ENCODE data around the gene SCN10A.

The SCN10A gene

DNA sequence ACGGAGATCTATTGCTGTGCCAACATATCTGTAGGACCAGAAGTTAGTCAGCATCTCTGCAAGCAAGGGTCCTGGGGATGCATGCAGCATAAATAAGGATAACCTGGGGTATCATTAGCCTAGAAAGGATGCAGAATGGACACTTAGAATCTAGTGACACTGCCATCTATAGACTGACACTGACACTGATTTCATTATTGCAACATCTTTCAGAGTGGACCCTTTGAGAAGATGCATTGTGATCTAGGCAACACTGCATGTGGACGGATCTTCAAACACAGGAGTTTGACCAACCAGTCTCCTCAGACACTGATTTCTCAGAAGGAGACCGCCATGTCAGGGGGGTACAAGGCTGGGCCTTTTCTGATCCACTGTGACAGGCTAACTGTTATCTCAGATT is 52.4 kb downstream of the SCN10A start:
- DNase-seq = no peak

DNA sequence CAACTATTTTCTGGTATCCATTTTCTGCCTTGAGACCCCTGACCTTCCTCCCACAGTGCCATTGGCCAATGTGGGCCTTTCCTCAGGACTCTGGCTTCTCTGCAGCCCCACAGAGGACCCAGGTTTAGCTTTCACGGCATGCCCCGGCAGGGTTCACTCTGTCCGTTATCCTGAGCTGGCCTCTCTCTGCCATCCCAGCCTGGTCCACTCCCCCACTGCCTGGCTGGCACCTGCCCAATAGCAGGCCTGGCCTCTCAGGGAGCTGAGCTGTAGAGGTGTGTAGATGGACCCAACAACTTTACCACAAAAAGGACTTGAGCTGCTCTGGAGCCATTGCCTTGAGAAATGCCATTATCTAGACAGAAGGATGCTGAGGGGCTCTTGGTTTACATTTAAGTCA is 57.5 kb downstream of the SCN10A start:
- DNase-seq = no peak

DNA sequence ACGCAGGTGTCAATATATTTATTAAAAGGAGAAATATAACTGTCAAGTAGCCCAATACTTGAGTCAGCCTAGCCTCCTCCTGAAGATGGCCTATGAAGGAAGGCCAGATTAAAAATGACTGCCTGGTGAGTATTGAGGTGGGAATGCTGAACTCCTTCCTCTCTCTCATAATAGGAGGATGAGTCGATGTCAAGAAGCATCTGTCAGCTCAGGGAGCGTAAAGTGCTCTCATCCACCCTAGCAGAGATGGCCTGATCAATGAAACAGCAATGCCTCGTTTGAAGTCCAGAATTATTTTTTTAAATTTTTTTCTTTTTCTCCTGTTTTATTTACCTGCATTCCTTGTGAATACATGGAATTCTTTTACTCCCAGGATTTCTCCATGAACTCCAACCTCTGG is 58.3 kb downstream of the SCN10A start:
- DNase-seq = no peak

DNA sequence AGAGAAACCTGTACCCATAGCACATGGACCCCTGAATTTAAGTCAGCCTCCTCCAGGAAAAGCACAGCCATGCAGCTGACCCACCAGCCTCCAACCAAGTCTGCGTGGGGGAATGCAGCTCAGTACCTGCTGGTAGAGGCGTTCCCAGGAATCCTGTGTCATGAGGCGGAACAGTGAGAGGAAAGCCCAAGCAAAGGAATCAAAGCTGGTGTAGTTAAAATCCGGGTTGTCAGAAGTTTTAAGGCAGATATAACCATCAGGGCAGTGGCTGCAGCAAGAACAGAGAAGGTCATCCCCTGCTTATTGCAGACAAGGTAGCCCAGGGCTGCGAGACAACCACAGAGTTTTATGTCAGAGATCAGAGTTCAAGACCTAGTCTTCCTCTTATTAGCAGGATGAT is 59.1 kb downstream of the SCN10A start:
- no peak for DNase-seq

DNA sequence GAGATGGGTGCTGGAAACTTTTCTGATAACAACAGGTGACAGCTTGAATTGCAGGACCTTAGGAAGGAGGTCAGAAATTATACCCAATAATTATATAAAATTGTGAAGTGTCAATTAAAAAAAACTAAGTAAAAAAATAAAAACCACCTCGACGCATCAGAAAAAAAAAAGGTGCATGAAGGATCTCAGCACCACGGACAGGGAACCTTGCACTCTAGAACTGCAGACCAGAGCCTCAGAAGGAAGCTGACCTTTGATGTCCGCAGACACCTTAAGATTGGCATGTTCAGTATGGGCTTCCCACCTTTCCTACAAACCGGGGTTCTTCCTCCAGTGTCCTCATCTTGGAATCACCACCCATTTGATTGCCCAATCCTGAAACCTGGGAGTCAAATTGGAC is 60.9 kb downstream of the SCN10A start:
- peak in 1 of 2 experiments; percentile 3 for DNase-seq

DNA sequence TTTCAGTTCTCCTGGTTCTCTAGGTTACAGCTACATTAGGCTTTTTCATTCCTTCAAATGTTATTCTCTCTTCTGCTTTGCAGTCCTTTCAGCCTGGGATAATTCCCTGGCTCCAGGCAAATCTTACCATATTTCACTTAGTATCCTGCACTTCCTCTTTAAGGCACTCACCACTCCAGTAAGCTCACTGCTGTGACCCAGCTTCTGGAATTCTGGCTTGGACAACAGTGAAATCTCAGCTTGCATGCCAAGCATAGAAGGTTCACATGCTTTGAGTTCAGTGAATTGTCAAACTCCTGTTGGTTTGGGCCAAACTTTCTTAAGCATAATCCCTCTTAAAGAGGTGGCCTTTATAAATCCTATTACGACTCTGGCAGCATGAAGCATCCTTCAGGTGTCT is 69.4 kb downstream of the SCN10A start:
- no peak for DNase-seq

DNA sequence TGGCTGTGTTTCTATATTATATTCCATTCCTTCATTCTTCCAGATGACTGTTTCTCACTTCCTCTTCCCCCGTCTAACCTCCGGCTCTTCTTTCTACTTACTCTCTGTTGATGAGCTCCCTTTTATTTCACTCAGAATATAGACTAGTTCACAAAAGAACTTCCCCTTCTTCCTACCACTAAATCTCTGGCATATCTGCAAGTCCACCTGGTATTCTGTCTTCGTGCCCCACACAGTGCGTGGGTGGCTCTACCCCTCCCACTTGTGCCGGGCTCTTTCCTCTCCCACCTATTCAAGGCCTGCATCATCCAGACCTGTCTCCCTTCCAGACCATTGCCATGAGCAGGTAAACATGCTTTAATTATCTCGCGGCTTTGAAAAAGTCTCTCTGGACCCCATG is 73.0 kb downstream of the SCN10A start:
- no peak for DNase-seq

DNA sequence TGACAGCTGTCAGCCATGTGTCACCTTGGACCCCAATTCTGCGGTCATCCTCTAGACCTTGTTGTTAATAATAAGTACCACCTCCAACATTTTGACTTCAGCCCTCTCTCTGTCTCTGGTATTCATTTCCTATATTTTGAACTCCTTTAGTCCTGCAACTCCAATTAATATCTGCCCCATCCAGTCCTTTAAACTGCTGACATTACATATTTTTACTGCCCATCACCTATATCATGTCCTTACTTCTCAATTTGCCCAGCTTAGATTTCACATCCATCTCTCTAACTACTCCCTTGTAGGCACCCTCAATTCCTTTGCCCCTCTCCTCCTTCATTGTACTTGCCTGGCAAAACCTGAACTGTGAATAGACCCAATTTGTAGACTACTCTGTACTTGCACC is 73.5 kb downstream of the SCN10A start:
- DNase-seq = no peak

DNA sequence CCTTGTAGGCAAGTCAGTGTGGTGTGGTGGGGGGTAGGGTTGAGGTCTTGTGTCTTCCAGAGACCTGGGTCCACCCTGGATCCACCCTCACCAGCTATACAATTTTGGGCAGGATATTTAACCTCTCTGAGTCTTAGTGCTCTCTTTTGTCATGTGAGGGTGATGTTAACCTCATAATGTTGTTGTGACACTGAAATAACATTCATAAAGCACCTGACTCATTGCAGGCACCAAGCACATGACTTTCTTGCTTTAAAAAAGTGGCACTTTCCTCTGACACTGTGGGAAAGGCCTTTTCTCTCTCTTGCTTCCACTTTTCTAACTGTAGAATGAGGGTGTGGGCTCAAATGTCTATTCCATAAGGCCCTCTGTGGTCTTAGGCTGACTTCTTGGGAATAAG is 75.5 kb downstream of the SCN10A start:
- no peak for DNase-seq

DNA sequence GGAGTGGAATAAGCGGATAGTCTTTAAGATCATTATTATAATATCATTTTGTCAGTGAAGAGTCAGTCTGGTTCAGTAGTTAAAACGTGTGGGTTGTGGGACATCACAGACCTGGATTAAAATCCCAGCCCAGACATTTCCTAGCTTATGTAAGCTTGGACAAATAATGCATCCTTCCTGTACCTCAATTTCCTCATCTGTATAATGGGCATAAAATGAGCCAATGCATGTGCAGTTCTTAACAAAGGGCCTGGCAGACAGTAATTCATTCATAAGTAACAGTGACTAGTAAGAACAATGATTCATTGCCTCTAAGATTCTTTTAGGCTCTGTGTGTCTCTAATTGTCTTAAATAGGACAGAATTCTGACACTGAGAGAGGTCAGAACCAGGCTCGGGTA is 76.1 kb downstream of the SCN10A start:
- DNase-seq = no peak

DNA sequence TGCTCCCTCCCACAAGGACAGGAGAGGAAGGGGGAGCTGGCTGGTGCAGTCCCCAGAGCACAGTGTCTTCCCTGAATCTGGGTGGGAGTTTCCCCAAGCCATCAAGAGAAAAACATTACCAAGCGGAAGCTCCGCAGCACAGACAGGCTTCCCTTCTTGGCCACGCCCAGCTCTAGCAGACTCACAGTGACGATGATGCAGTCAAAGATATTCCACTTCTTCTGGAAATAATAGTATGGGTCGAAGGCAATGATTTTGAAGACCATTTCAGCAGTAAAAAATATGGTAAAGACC is 76.7 kb downstream of the SCN10A start:
- no peak for DNase-seq

DNA sequence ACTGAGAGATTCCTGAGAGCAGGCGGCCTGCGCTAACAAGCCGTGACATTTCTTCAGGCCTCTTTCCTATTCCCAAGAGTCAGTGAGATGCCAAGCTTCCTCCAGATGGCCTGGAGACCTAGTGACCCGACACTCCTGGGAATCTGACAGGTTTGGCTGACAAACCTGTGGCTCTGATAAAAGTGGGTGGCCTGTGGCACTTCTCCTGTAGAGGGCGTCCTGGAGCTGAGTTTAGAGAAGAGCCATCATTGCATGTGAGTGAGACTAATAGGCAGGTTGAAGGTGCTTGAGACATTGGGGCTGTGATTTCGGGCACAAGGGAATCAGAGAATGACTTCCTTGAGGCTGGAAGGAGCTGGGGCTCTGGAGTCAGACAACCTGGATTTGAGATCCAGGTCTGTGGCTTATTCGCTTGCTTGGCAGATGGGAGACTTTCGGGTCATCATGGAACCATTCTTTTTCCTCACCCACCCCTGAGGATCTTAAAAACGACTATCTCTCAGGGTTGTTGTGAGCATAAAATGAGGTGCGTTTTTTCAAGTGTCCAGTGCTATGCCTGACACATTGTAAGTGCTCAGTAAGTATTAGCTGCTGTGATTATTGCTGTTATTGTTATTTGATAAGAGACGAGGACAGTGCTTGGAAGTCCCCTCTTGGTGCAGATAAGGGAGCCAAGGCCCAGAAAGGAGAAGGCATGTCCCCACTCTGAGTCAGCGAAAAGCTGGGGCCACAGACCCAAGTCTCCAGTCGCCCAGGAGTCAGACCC is 77.2 kb downstream of the SCN10A start:
- peak; percentile 24 to 51 for DNase-seq

DNA sequence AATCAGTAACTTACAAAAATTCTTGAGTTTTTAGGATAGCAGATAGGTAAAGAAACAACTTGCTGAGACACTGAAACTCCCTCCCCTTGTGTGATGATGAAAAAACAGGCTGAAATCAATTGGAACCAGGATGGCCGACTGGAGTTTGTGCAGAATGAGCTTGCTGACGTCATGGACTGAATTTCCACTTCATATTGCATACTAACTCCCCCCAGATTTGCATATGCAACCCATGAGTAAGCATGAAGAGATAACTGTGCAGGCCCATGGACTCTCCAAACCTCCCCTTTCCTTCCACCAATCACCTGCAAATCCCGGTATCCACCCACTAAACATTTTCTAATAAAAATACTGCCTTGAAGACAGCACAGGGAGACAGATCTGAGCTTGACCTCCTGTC is 84.5 kb downstream of the SCN10A start:
- no peak for DNase-seq

DNA sequence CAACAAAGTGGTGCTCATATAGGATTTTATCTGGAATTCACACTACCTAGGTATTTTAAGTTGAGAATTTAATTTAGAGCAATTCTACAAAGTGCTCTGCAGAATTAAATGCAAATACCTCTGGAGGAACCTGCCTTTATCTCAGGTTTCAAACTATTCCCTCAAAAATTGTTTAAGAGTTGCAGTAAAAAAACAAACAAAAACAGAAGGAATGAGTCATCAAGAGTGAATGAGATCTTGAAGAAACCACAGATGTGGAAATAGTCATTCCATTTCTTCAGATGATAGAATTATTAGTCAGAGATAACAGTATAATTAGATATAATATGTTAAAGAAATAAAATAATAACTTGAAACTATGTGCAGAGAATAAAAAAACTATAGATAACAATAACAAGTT is 85.7 kb downstream of the SCN10A start:
- no peak for DNase-seq

DNA sequence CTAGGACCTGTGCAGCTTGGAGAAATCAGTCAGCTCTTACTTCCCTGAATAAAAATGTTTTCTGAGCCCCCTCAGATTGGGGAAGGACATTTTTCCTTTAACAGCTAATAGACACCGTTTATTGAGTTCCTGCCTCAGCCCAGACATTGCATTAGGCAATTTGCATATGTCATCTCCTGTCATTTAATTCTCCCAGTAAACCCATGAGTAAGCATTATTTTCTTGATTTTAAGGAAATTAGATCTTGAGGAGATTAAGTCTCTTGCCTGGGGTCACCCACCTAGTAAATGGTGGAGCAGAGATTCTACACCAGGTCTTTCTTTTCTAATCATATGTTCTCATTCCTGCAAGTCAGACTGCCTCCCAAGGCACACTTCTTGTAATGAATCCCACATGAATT is 88.0 kb downstream of the SCN10A start:
- no peak for DNase-seq

DNA sequence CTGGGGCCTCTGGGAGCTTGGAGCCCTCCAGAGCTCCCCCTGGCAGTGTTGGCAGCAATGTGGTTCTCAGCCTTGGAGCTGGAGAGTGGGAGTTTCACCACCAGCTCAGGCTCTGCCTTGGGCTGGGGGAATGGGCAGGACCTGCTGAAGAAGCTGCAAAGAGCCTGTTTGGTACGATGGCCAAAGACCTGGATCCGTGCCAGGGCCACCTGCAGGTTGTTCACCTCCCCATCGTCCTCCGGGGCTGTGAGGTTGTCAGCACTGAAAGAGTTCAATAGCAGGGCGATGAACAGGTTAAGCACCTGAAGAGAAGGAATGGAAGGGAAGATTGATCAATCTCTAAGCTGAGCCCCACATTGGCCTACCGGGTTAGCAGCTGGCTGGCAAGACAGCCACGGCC is 89.3 kb downstream of the SCN10A start:
- DNase-seq = no peak

DNA sequence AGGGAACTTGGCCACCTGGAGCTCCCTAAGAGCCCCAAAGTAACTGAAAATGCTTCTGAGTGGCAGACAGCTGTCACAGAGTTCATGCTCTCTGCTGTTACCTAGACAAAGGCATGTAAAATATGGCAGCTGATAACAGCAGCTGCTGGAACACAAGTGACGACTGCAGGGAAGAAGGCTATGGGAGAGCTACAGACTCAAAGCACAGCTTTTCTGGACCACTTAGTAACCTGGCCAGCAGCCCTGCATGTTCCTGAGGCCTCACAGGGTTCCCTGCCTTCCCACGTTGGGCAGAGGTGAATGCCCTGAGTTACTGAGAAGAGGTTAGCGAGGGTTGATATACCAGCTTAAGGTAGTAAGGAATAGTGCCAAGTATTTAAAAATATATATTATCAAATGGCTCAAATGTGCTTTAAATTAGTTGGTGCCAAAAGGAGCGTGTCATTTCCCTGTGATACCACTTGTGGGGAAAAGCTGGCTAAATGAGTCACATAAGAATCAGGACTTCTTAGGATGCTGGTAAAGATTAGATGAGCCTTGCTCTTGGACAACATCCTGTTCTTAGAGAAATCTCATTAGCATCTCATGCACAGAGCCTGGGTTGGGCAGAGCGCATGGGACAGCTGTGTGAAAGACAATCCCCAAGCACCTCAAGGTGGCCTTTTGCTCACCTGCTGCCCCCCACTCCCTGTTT is 90.1 kb downstream of the SCN10A start:
- no peak for DNase-seq

DNA sequence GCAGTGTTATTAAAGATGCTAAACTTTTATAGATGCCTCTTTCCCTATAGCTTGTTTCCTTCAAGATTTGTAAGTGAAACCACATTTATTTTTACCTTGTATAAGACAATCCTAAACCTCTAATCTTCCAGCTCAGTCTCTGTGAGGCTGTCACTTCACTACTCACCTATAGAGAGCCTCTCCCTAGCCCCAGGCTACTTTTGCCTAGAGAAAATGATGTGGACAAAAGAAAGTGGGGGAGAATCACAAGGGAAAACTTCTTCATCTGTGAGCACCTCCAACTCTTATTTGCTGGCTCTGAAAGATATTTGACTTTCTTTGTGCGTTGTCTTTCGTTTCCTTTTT is 91.7 kb downstream of the SCN10A start:
- DNase-seq = no peak

DNA sequence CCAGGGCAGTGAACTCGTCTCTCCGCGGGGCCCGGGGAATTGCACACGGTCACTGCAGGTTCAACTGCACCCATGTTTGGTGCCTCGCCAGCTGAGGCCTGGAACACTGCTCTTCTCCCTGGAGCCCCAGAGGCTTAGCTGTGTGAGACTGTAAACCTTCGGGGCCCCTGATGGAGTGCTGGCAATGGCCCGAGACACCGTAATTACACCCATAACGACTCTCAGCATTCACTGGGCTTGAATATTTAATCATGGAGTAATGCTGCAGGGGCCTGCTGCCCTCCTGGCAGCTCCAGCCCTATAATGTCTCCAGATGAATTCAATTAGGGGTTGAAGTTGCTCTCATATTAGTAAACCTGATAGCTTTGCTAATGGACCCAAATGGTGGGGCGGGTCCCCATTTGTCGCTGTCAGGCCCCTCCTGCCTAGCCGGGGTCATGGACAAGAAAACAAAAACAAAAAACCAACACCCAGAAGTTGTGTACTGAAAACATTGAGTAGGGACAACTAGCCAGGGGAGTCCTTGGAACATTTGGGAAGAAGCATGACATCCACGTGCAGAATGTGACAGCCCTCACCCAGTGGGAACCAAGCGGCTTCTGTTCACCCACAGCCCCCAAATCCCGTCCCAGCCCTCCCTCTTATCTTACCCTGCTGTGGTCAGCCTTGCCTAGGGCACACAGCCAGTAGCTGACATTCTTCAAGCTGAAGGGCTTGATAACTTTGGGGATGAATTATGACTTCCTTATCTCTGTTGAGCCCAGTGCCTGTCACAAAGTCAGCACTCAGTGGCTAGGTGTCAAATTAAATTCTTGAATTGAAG is 92.2 kb downstream of the SCN10A start:
- DNase-seq = no peak

DNA sequence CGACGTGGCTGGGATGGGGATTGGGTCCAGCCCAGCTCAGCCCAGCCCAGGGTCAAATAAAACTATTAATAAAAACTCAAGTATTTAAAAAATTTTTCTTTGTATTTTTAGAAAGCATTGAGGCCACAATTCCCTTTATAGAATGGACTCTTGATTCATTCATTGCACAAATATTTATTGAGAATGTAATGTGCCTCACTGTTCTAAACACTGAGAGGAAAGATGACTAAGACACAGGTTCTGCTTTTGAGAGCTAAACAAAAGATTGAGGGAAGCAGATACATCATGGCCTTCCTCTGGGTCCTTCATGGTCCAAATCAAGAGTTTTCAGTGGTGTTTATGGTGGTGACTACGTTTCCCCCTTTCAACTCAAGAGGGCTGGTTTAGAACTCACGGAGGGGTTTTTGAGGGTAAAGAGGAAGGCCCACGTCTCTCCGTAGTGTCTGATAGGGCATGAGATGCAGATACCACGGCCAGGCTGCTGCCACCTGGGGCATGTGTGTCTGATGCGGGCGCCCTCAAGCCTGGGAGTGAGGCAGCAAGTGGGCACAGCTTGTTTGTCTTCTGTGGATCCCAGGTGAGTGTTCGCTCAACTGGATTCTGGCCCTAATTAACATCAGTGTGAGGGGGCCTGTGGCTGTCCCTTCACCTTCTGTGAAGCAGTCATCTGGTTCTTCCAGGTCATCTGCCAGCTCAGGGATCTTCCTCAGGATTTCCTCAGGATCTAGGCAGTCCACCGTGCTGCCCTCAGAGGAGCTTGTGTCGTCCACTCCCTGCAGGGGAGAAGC is 93.0 kb downstream of the SCN10A start:
- no peak for DNase-seq

DNA sequence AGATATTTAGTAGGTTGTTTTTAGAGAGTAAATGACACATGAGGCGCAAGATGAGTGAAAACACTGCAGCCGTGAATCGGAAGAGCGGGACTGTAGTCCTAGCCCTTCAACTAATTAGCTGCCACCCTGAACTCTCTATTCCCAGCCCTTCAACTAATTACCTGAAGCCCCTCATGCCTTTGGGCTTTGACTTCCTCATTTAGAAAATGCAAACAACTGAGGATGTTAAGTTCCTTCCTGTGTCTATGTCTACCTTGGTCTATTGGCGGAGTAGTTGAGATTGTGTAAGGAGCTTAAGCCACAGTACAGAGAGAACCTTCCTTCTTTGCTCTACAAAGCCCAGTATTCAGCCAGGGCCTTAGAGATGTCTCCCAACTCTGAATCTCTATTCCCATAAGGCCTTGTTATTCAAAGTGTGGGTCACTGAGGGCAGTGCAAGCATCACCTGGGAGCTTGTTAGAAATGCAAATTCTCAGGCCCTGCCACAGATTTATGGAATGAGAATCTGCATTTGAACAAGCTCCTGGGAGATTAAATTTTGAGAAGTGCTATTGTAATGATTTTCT is 94.7 kb downstream of the SCN10A start:
- no peak for DNase-seq

DNA sequence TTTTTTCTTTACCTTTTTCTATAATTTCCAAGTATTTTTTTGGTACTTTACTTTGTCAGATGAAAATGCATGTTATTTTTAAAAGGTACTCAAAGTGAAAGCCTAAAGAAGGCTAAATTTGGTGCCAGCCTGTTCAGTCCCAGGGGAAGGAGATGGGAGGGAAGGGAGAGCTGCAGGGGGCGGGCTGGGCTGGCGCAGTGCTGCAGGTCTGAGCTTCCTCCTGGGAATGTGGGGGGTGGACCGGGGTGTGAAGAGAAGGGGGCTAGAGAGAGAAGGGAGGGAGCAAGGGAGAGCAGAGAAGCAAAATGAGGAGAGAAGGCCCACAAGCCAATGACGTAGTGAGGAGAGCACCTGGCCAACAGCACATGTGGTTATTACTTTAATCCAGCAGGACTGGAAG is 95.6 kb downstream of the SCN10A start:
- DNase-seq = no peak
